Uterus (tissue), 2 donors: ENCODE results near the gene KDM4C.

Source experiments
- POLR2A ChIP-seq, 2 donors: fragments of 450-650 bp; IDR thresholded peaks; one replicate each; pipeline ENCODE4 v1.6.1; 2016; ENCODE audit warnings: antibody characterized with exemption in 2 of 2, mild to moderate bottlenecking in 1 of 2, moderate library complexity in 1 of 2
- TF ChIP-seq, protein P1 (sequence below), 4 experiments: fragments of 200-600 bp in 2 of 4; fragments of 450-650 bp in 2 of 4; sonication (generic) in 2 of 4; IDR thresholded peaks; one replicate each; pipeline ENCODE4 v1.5.1; 2016 to 2019; ENCODE audit warnings: antibody characterized with exemption in 4 of 4, mild to moderate bottlenecking in 2 of 4, moderate library complexity in 1 of 4

DNA sequence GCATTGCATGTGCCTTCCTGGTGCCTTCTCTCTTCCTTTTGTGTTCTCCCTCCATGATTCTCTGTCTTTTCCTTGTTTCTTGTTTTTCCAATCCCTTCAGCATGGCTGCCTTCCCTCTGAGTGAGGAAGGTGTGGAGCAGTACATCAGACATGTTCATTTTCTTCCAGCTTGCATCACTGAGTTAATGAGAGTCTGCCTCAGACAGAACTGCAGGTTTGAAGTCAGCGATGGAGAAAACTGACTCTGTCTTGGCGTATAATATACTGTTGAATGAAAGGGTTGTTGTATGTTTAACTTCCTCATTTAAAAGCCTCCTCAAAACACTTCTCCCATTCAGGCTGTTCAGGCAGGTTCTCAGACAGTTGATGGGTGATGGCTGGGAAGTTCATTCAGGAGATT is 129.3 kb downstream of the KDM4C start:
- TF ChIP-seq POLR2A (IDR thresholded peaks at IDR 0.05): no peak
- TF ChIP-seq, protein P1, sequence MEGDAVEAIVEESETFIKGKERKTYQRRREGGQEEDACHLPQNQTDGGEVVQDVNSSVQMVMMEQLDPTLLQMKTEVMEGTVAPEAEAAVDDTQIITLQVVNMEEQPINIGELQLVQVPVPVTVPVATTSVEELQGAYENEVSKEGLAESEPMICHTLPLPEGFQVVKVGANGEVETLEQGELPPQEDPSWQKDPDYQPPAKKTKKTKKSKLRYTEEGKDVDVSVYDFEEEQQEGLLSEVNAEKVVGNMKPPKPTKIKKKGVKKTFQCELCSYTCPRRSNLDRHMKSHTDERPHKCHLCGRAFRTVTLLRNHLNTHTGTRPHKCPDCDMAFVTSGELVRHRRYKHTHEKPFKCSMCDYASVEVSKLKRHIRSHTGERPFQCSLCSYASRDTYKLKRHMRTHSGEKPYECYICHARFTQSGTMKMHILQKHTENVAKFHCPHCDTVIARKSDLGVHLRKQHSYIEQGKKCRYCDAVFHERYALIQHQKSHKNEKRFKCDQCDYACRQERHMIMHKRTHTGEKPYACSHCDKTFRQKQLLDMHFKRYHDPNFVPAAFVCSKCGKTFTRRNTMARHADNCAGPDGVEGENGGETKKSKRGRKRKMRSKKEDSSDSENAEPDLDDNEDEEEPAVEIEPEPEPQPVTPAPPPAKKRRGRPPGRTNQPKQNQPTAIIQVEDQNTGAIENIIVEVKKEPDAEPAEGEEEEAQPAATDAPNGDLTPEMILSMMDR (IDR thresholded peaks at IDR 0.05): no peak
